ENCODE data around the gene TXNDC12.

GRCh38 chr1:52041551-52042185 is 13.3 kb downstream of the TXNDC12 start:
- TF ChIP-seq POLR2AphosphoS5 (IDR thresholded peaks at IDR 0.05) = no peak
- no peak for TF ChIP-seq POLR2A (IDR thresholded peaks at IDR 0.05)
